ENCODE results near the gene PDE6A.

GRCh38 chr5:149940077-149940574 lies 4.5 kb downstream of the PDE6A start:
- TF ChIP-seq CTCF (conservative IDR thresholded peaks at IDR 0.05; ENCODE audit: low read length) (no peak), EZH2phosphoT487 (IDR thresholded peaks at IDR 0.05; ENCODE audit: borderline replicate concordance, low read depth, low read length) (no peak)

All from OCI-LY7 (cell line).